HCT116 (cell line): ENCODE data around the gene RRAGD. TPM values are rescaled to one million over a fixed set of nuclear protein-coding genes. Genes with fewer than 3 reads are reported as not detected.

Source experiments
- ATAC-seq: fragments of 200-7000 bp; cut with Tn5 transposase; 2 replicates; pipeline ENCODE4 v1.9.1; 2020; ENCODE audit warnings: mild to moderate bottlenecking, moderate library complexity
- BruUV-seq: library from RNA; stranded (reverse); fragments of 400-500 nt; replicated peaks from 2 replicates; lab custom pipeline; 2021; lab: Mats Ljungman, UMichigan
- CTCF ChIA-PET: fragments of 300-600 bp; sonication (Branson Sonifier 250); formaldehyde crosslinking; loops from one replicate; lab custom pipeline; 2021; ENCODE audit warnings: antibody characterized with exemption; lab: Charles Lee
- POLR2A ChIA-PET: fragments of 300-600, 350-600 bp; sonication (Branson Sonifier 250); formaldehyde crosslinking; loops from one replicate; lab custom pipeline; 2021; ENCODE audit warnings: antibody characterized with exemption; lab: Charles Lee
- RAD21 ChIA-PET, 2 experiments: fragments of 300-600 bp; sonication (Branson Sonifier 250); formaldehyde crosslinking; loops; one replicate each; lab custom pipeline; 2023; ENCODE audit warnings: low total read pairs in 2 of 2; ENCODE audit not compliant: uncharacterized antibody in 2 of 2, unreplicated experiment in 2 of 2, low non-redundant PET in 1 of 2; lab: Charles Lee
- DNase-seq: peaks from one replicate; pipeline ENCODE4 v3.0.0-alpha.2; 2010; ENCODE audit warnings: low read depth, low spot score
- H2AFZ ChIP-seq: fragments of 200-600 bp; shearing (Covaris generic), sonication (generic); 2 replicates; pipeline ENCODE4 v1.6.1; 2017; ENCODE audit warnings: low read depth, mixed run types, mixed read lengths, antibody characterized with exemption, low read length; ENCODE audit not compliant: poor library complexity, severe bottlenecking
- H3K27ac ChIP-seq: 2 replicates; pipeline ENCODE4 v1.5.1; 2012; ENCODE audit warnings: low read depth, low read length
- H3K27me3 ChIP-seq: fragments of 200-600 bp; sonication (generic); 2 replicates; pipeline ENCODE4 v1.6.1; 2016; ENCODE audit warnings: mixed run types, low read length, mixed read lengths; ENCODE audit not compliant: insufficient read depth
- H3K36me3 ChIP-seq, 2 experiments: fragments of 200-500 bp in 1 of 2; fragments of 200-600 bp in 1 of 2; sonication (Bioruptor generic) in 1 of 2; sonication (generic) in 1 of 2; 2 replicates each; pipeline versions ENCODE4 v1.5.1 to v1.6.1; 2014 to 2016; ENCODE audit warnings: low read length in 2 of 2, inconsistent platforms in 1 of 2, mixed read lengths in 1 of 2, mixed run types in 1 of 2; ENCODE audit not compliant: insufficient read depth in 2 of 2, control insufficient read depth in 1 of 2
- H3K4me1 ChIP-seq, 2 experiments: fragments of 200-600 bp in 1 of 2; sonication (generic) in 1 of 2; 2 replicates each; pipeline versions ENCODE4 v1.5.1 to v1.6.1; 2012 to 2017; ENCODE audit warnings: low read length in 2 of 2, inconsistent platforms in 1 of 2, mild to moderate bottlenecking in 1 of 2, mixed read lengths in 1 of 2, mixed run types in 1 of 2, moderate library complexity in 1 of 2; ENCODE audit not compliant: insufficient read depth in 2 of 2, control insufficient read depth in 1 of 2
- H3K4me2 ChIP-seq: fragments of 200-600 bp; sonication (generic); 2 replicates; pipeline ENCODE4 v1.6.1; 2017; ENCODE audit warnings: mixed run types, low read length, mixed read lengths
- H3K4me3 ChIP-seq, 2 experiments: fragments of 200-600 bp in 1 of 2; sonication (generic) in 1 of 2; replicated peaks in 1 of 2; 2 replicates each; pipeline ENCODE4 v1.5.1; 2011 to 2016; ENCODE audit warnings: low read length in 2 of 2, control low read depth in 1 of 2, low read depth in 1 of 2, mild to moderate bottlenecking in 1 of 2, mixed read lengths in 1 of 2, mixed run types in 1 of 2
- H3K79me2 ChIP-seq: fragments of 200-600 bp; sonication (generic); 2 replicates; pipeline ENCODE4 v1.6.1; 2017; ENCODE audit warnings: mild to moderate bottlenecking, mixed run types, low read length, moderate library complexity, mixed read lengths; ENCODE audit not compliant: insufficient read depth
- H3K9ac ChIP-seq: fragments of 200-600 bp; sonication (generic); 2 replicates; pipeline ENCODE4 v1.6.1; 2016; ENCODE audit warnings: low read length, mixed read lengths
- H3K9me2 ChIP-seq: fragments of 200-600 bp; sonication (generic), shearing (Covaris generic); 2 replicates; pipeline ENCODE4 v1.6.1; 2017; ENCODE audit warnings: mixed run types, mild to moderate bottlenecking, moderate library complexity; ENCODE audit not compliant: insufficient read depth
- H3K9me3 ChIP-seq, 2 experiments: fragments of 200-500 bp in 1 of 2; fragments of 200-600 bp in 1 of 2; sonication (Bioruptor generic) in 1 of 2; sonication (generic) in 1 of 2; 2 replicates each; pipeline ENCODE4 v1.6.1; 2014 to 2017; ENCODE audit warnings: low read length in 2 of 2, mixed read lengths in 2 of 2, inconsistent platforms in 1 of 2, low read depth in 1 of 2, mild to moderate bottlenecking in 1 of 2, mixed run types in 1 of 2, moderate library complexity in 1 of 2; ENCODE audit not compliant: control insufficient read depth in 1 of 2, insufficient read depth in 1 of 2
- H4K20me1 ChIP-seq: fragments of 200-600 bp; sonication (generic), shearing (Covaris generic); 2 replicates; pipeline ENCODE4 v1.6.1; 2017; ENCODE audit warnings: mixed run types, mild to moderate bottlenecking, moderate library complexity; ENCODE audit not compliant: insufficient read depth
- CTCF ChIP-seq, 3 experiments: fragments of 200-600 bp in 1 of 3; sonication (generic) in 1 of 3; IDR thresholded peaks in 2 of 3; conservative IDR thresholded peaks in 1 of 3; 2 replicates each; pipeline ENCODE4 v1.5.1; 2012 to 2017; ENCODE audit warnings: low read depth in 2 of 3, low read length in 2 of 3, antibody characterized with exemption in 1 of 3, borderline replicate concordance in 1 of 3, control low read depth in 1 of 3, mild to moderate bottlenecking in 1 of 3, mixed read lengths in 1 of 3, mixed run types in 1 of 3, moderate library complexity in 1 of 3; ENCODE audit not compliant: insufficient read depth in 1 of 3
- EGR1 ChIP-seq: IDR thresholded peaks from 2 replicates; pipeline ENCODE4 v1.6.1; 2012; ENCODE audit warnings: low read depth
- ELF1 ChIP-seq: IDR thresholded peaks from 2 replicates; pipeline ENCODE4 v1.6.1; 2012; ENCODE audit warnings: low read depth, borderline replicate concordance
- EZH2 ChIP-seq: fragments of 200-600 bp; sonication (generic); IDR thresholded peaks from 2 replicates; pipeline ENCODE4 v1.6.1; 2017; ENCODE audit warnings: antibody characterized with exemption, mixed run types
- EZH2phosphoT487 ChIP-seq: fragments of 200-600 bp; IDR thresholded peaks from 2 replicates; pipeline ENCODE4 v1.6.1; 2018; ENCODE audit warnings: antibody characterized with exemption, borderline replicate concordance
- JUND ChIP-seq: IDR thresholded peaks from 2 replicates; pipeline ENCODE4 v1.6.1; 2012
- POLR2A ChIP-seq: IDR thresholded peaks from 2 replicates; pipeline ENCODE4 v1.7.0; 2011; ENCODE audit warnings: borderline replicate concordance; ENCODE audit not compliant: insufficient read depth, insufficient read length; ENCODE audit errors: extremely low read depth
- POLR2AphosphoS5 ChIP-seq: IDR thresholded peaks from 2 replicates; pipeline ENCODE4 v1.6.1; 2011; ENCODE audit warnings: mild to moderate bottlenecking, low read depth, low read length, moderate library complexity
- RAD21 ChIP-seq: IDR thresholded peaks from 2 replicates; pipeline ENCODE4 v1.6.1; 2012; ENCODE audit warnings: low read depth, mild to moderate bottlenecking
- REST ChIP-seq: IDR thresholded peaks from 2 replicates; pipeline ENCODE4 v1.6.1; 2012; ENCODE audit warnings: low read depth
- SIN3A ChIP-seq: IDR thresholded peaks from 2 replicates; pipeline ENCODE4 v1.6.1; 2012; ENCODE audit warnings: low read depth
- SP1 ChIP-seq: IDR thresholded peaks from 2 replicates; pipeline ENCODE4 v1.6.1; 2012; ENCODE audit warnings: low read depth
- SRF ChIP-seq: IDR thresholded peaks from 2 replicates; pipeline ENCODE4 v1.6.1; 2012; ENCODE audit warnings: low read depth
- TCF7L2 ChIP-seq: IDR thresholded peaks from 2 replicates; pipeline ENCODE4 v1.7.0; 2011; ENCODE audit warnings: borderline replicate concordance, inconsistent platforms; ENCODE audit not compliant: insufficient read depth, insufficient read length; ENCODE audit errors: extremely low read depth
- YY1 ChIP-seq: IDR thresholded peaks from 2 replicates; pipeline ENCODE4 v1.6.1; 2011; ENCODE audit warnings: low read length, low read depth, moderate library complexity, mild to moderate bottlenecking; ENCODE audit not compliant: insufficient replicate concordance; ENCODE audit errors: extremely low read depth
- ZFX ChIP-seq: fragments of 450-650 bp; IDR thresholded peaks from 2 replicates; pipeline ENCODE4 v1.6.1; 2017
- intact Hi-C: fragments of 100-400 bp; cut with micrococcal nuclease; formaldehyde crosslinking; loops from 2 replicates; pipeline ENCODE4 v1.10.0; 2022
- total RNA-seq: library from RNA; stranded (reverse); gene quantifications from one replicate; pipeline ENCODE4 v1.2.1, GENCODE V29; 2021; ENCODE audit not compliant: unreplicated experiment

RRAGD gene
- total RNA-seq, 1 experiment from 2014 or later: 15.9 TPM

- CTCF ChIA-PET: no interaction called here
- RAD21 ChIA-PET: no interaction called here
- Histone ChIP-seq H3K4me1 (no peaks in the 10 kb centered on the region), H3K9ac (no peak overlapping the region), H3K36me3 (no peaks in the 10 kb centered on the region), H3K27ac (no peak overlapping the region), H3K27me3 (no peaks in the 10 kb centered on the region), H2AFZ (no peak overlapping the region), H3K9me3 (no peaks in the 10 kb centered on the region), H3K4me3 (no peak overlapping the region), H3K79me2 (no peaks in the 10 kb centered on the region), H4K20me1 (no peaks in the 10 kb centered on the region), H3K9me2 (no peaks in the 10 kb centered on the region), H3K4me2 (no peak overlapping the region)
- BruUV-seq: no TSS peak
- no peak for TF ChIP-seq EGR1
- no peak for TF ChIP-seq ELF1
- no peak for TF ChIP-seq SRF
- TF ChIP-seq EZH2: no peak
- no peak for TF ChIP-seq TCF7L2
- TF ChIP-seq CTCF (IDR thresholded peaks at IDR 0.05 in 2 of 3, conservative IDR thresholded peaks at IDR 0.05 in 1 of 3; ENCODE audit: borderline replicate concordance in 1 of 3, insufficient read depth in 1 of 3, low read depth in 2 of 3, low read length in 2 of 3): no peak
- TF ChIP-seq SP1: no peak
- TF ChIP-seq POLR2A: no peak
- no peak for TF ChIP-seq ZFX
- no peak for TF ChIP-seq REST
- TF ChIP-seq JUND: no peak
- TF ChIP-seq YY1: no peak
- TF ChIP-seq RAD21: no peak
- no peak for TF ChIP-seq POLR2AphosphoS5
- no peak for TF ChIP-seq EZH2phosphoT487
- no peak for TF ChIP-seq SIN3A
- no peak for DNase-seq
- POLR2A ChIA-PET: no interaction called here
- intact Hi-C loops: no loop called here
- ATAC-seq: no peak
These were observed 42.2 kb upstream of the RRAGD start for GRCh38 chr6:89454300-89454699.
